ENCODE results near the gene SERINC5.
A peak's percentile ranks its signal among the peaks of the same experiment; 100 is the strongest.
"Not testable (repeated sequence)": the region's sequence is repeated elsewhere in the genome, so short reads cannot be mapped to it uniquely, and the experiment has no call there.

DNA sequence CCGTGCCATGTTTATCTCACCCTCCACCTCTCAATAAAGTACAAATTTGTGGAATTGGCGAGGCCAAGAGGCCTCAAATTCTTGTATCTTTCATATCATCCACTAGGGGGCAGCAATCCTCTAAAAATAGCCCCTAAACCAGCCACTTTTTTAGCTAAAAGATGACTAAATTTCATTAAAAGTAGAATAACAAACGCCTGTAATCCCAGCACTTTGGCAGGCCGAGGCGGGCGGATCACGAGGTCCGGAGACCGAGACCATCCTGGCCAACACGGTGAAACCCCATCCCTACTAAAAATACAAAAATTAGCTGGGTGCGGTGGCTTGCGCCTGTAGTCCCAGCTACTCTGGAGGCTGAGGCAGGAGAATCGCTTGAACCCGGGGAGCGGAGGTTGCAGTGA, 164.1 kb downstream of the SERINC5 start:
- TF ChIP-seq, protein P1, sequence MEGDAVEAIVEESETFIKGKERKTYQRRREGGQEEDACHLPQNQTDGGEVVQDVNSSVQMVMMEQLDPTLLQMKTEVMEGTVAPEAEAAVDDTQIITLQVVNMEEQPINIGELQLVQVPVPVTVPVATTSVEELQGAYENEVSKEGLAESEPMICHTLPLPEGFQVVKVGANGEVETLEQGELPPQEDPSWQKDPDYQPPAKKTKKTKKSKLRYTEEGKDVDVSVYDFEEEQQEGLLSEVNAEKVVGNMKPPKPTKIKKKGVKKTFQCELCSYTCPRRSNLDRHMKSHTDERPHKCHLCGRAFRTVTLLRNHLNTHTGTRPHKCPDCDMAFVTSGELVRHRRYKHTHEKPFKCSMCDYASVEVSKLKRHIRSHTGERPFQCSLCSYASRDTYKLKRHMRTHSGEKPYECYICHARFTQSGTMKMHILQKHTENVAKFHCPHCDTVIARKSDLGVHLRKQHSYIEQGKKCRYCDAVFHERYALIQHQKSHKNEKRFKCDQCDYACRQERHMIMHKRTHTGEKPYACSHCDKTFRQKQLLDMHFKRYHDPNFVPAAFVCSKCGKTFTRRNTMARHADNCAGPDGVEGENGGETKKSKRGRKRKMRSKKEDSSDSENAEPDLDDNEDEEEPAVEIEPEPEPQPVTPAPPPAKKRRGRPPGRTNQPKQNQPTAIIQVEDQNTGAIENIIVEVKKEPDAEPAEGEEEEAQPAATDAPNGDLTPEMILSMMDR (IDR thresholded peaks at IDR 0.05), result peak; percentile 79 to 88 (median 82)
- not testable (repeated sequence) for TF ChIP-seq POLR2A, EP300 (IDR thresholded peaks at IDR 0.05)

All from gastroesophageal sphincter (tissue), 3 donors.